PC-3 (cell line): ENCODE measurements around the gene SPARCL1. TPM values are rescaled to one million over a fixed set of nuclear protein-coding genes. Genes with fewer than 3 reads are reported as not detected.

Source experiments
- ATAC-seq: fragments of 200-7000 bp; cut with Tn5 transposase; 2 replicates; pipeline ENCODE4 v1.9.1; 2020; ENCODE audit warnings: mild to moderate bottlenecking, moderate library complexity
- BruUV-seq: library from RNA; stranded (reverse); fragments of 400-500 nt; replicated peaks from 2 replicates; lab custom pipeline; 2021; lab: Mats Ljungman, UMichigan
- CTCF ChIA-PET: fragments of 300-600 bp; sonication (Branson Sonifier 250); formaldehyde crosslinking; loops from one replicate; lab custom pipeline; 2022; ENCODE audit warnings: antibody characterized with exemption; lab: Charles Lee
- POLR2A ChIA-PET: fragments of 300-600 bp; sonication (Branson Sonifier 250); formaldehyde crosslinking; loops from one replicate; lab custom pipeline; 2022; ENCODE audit warnings: antibody characterized with exemption; ENCODE audit not compliant: unreplicated experiment; lab: Charles Lee
- DNase-seq: peaks from one replicate; pipeline ENCODE4 v3.0.0-alpha.2; 2015
- H2AFZ ChIP-seq: fragments of 300-600 bp; sonication (generic); 2 replicates; pipeline ENCODE4 v1.6.0; 2016; ENCODE audit warnings: antibody characterized with exemption, low read length
- H3F3A ChIP-seq: fragments of 300-600 bp; sonication (generic); one replicate; pipeline ENCODE4 v1.6.0; 2017; ENCODE audit warnings: antibody characterized with exemption, low read length, control low read depth, mild to moderate bottlenecking; ENCODE audit not compliant: unreplicated experiment
- H3K27ac ChIP-seq: fragments of 300-600 bp; sonication (generic); 2 replicates; pipeline ENCODE4 v1.5.1; 2016; ENCODE audit warnings: mild to moderate bottlenecking, low read length
- H3K27me3 ChIP-seq: fragments of 300-600 bp; sonication (generic); 2 replicates; pipeline ENCODE4 v1.6.1; 2016; ENCODE audit warnings: low read length, mixed read lengths
- H3K36me3 ChIP-seq: fragments of 300-600 bp; sonication (generic); 2 replicates; pipeline ENCODE4 v1.6.1; 2016; ENCODE audit warnings: low read depth, mixed run types, low read length, mixed read lengths
- H3K4me1 ChIP-seq: fragments of 300-600 bp; sonication (generic); 2 replicates; pipeline ENCODE4 v1.5.1; 2016; ENCODE audit warnings: low read length; ENCODE audit not compliant: insufficient read depth
- H3K4me2 ChIP-seq: fragments of 300-600 bp; sonication (generic); 2 replicates; pipeline ENCODE4 v1.6.0; 2016; ENCODE audit warnings: low read length
- H3K4me3 ChIP-seq: fragments of 300-600 bp; sonication (generic); 2 replicates; pipeline ENCODE4 v1.5.1; 2016; ENCODE audit warnings: mild to moderate bottlenecking, low read length, mixed read lengths
- H3K79me2 ChIP-seq: fragments of 300-600 bp; sonication (generic); 2 replicates; pipeline ENCODE4 v1.6.1; 2017; ENCODE audit warnings: low read length, mixed read lengths
- H3K9ac ChIP-seq: fragments of 300-600 bp; sonication (generic); 2 replicates; pipeline ENCODE4 v1.6.0; 2016; ENCODE audit warnings: mild to moderate bottlenecking, low read length
- H3K9me2 ChIP-seq: fragments of 300-600 bp; sonication (generic); replicated peaks from 2 replicates; pipeline ENCODE4 v1.6.1; 2016; ENCODE audit warnings: mixed run types, low read length, mixed read lengths
- H3K9me3 ChIP-seq: fragments of 300-600 bp; sonication (generic); 2 replicates; pipeline ENCODE4 v1.6.1; 2016; ENCODE audit warnings: low read length, mixed read lengths
- H4K20me1 ChIP-seq: fragments of 300-600 bp; sonication (generic); 2 replicates; pipeline ENCODE4 v1.6.1; 2016; ENCODE audit warnings: low read length, mixed read lengths
- CTCF ChIP-seq: fragments of 300-600 bp; sonication (generic); conservative IDR thresholded peaks from 2 replicates; pipeline ENCODE4 v1.5.1; 2017; ENCODE audit warnings: antibody characterized with exemption, low read depth, mild to moderate bottlenecking, low read length
- EZH2 ChIP-seq: fragments of 300-600 bp; sonication (generic); IDR thresholded peaks from one replicate; pipeline ENCODE4 v1.6.1; 2017; ENCODE audit warnings: antibody characterized with exemption, mild to moderate bottlenecking, low read length; ENCODE audit not compliant: unreplicated experiment
- EZH2phosphoT487 ChIP-seq: fragments of 300-600 bp; sonication (generic); IDR thresholded peaks from 2 replicates; pipeline ENCODE4 v1.6.1; 2018; ENCODE audit warnings: mild to moderate bottlenecking, antibody characterized with exemption, low read length, borderline replicate concordance
- intact Hi-C: fragments of 100-400 bp; cut with micrococcal nuclease; formaldehyde crosslinking; loops from 2 replicates; pipeline ENCODE4 v1.9.0; 2023
- total RNA-seq: library from RNA; depleted of rRNA; stranded (reverse); fragments of >200 nt; gene quantifications from 2 replicates; pipeline ENCODE4 v1.2.3, GENCODE V29; 2014

The SPARCL1 gene
- total RNA-seq, 1 experiment from 2014 or later: not detected

GRCh38 chr4:87469390-87469789 lies 59.8 kb downstream of the SPARCL1 start:
- intact Hi-C loops: loop anchor here (5.0 to 10.0 kb wide), 3 partner anchors 37 to 315 kb away; no protein-coding TSS in a partner anchor
- no peak for DNase-seq
- POLR2A ChIA-PET: no interaction called here

GRCh38 chr4:87465739-87466366 lies 63.3 kb downstream of the SPARCL1 start:
- Histone ChIP-seq H2AFZ (no peak overlapping the region), H3K4me2 (no peak overlapping the region), H3K9me3 (no peaks in the 10 kb centered on the region), H3K9me2 (no peaks in the 10 kb centered on the region), H3K4me1 (0 out of 2 replicates have a peak, but pooled peaks cover 3% of the 10 kb centered on the region), H3K79me2 (no peaks in the 10 kb centered on the region), H3K9ac (no peak overlapping the region), H3K36me3 (no peaks in the 10 kb centered on the region), H3K4me3 (no peak overlapping the region), H4K20me1 (no peaks in the 10 kb centered on the region), H3F3A (no peaks in the 10 kb centered on the region), H3K27me3 (no peaks in the 10 kb centered on the region), H3K27ac (no peak overlapping the region)
- ATAC-seq (0 out of 2 replicates have a peak, but pooled peaks have one; percentile 38), DNase-seq (peak; percentile 64)
- TF ChIP-seq EZH2 (no peak), CTCF (peak; percentile 65)
- no TSS peak for BruUV-seq
- ChIA-PET POLR2A (no interaction called here), CTCF (no interaction called here)
- intact Hi-C loops: loop anchor here (1.0 to 10.0 kb wide), 5 partner anchors 34 to 311 kb away; no protein-coding TSS in a partner anchor

More at GRCh38 chr4:87469390-87469789, 59.8 kb downstream of the SPARCL1 start:
- H3K27ac ChIP-seq: no peak overlapping the region
- H3K9ac ChIP-seq: no peak overlapping the region
- no peak overlapping the region for H3K4me3 ChIP-seq
- H3K79me2 ChIP-seq: no peaks in the 10 kb centered on the region
- H3K9me3 ChIP-seq: no peaks in the 10 kb centered on the region
- no peaks in the 10 kb centered on the region for H3F3A ChIP-seq
- CTCF ChIA-PET: interaction anchor here (0.6 kb wide), 1 partner anchor 232 kb away, joined by 3 read pairs; no protein-coding TSS in a partner anchor
- TF ChIP-seq CTCF (no peak), EZH2phosphoT487 (no peak), EZH2 (no peak)
- ATAC-seq: no peak
- H3K27me3 ChIP-seq: no peaks in the 10 kb centered on the region
- no peaks in the 10 kb centered on the region for H3K9me2 ChIP-seq
- no peaks in the 10 kb centered on the region for H3K36me3 ChIP-seq
- no peaks in the 10 kb centered on the region for H3K4me1 ChIP-seq
- H2AFZ ChIP-seq: no peak overlapping the region
- no peak overlapping the region for H3K4me2 ChIP-seq
- no peaks in the 10 kb centered on the region for H4K20me1 ChIP-seq
- no TSS peak for BruUV-seq

GRCh38 chr4:87462102-87462501 lies 67.1 kb downstream of the SPARCL1 start:
- CTCF ChIA-PET: no interaction called here
- Histone ChIP-seq H3K4me2 (no peak overlapping the region), H3K27ac (no peak overlapping the region), H3K36me3 (no peaks in the 10 kb centered on the region), H3K27me3 (no peaks in the 10 kb centered on the region), H3K4me1 (0 out of 2 replicates have a peak, but pooled peaks cover 5% of the 10 kb centered on the region), H3K9me3 (no peaks in the 10 kb centered on the region), H3F3A (no peaks in the 10 kb centered on the region), H3K79me2 (no peaks in the 10 kb centered on the region), H3K4me3 (no peak overlapping the region), H4K20me1 (no peaks in the 10 kb centered on the region), H2AFZ (no peak overlapping the region), H3K9ac (no peak overlapping the region), H3K9me2 (no peaks in the 10 kb centered on the region)
- no peak for DNase-seq
- ATAC-seq: no peak
- no peak for TF ChIP-seq EZH2phosphoT487
- no peak for TF ChIP-seq CTCF
- TF ChIP-seq EZH2: no peak
- BruUV-seq: no TSS peak
- intact Hi-C loops: loop anchor here (10.0 kb wide), 1 partner anchor 307 kb away; no protein-coding TSS in a partner anchor
- POLR2A ChIA-PET: no interaction called here
